Measurements from ENCODE around the gene LRRC55.

Gene LRRC55

GRCh38 chr11:57155400-57155799 lies 26.4 kb upstream of the LRRC55 start:
- Histone ChIP-seq H3K36me3 (ENCODE audit: control insufficient read depth in 2 of 2, insufficient read depth in 1 of 2, low read length in 2 of 2) (no peaks in the 10 kb centered on the region), H3K4me1 (ENCODE audit: control insufficient read depth, insufficient read depth, low read length) (no peaks in the 10 kb centered on the region), H3K9me3 (ENCODE audit: control insufficient read depth, insufficient read depth, low read depth, low read length) (no peaks in the 10 kb centered on the region), H3K4me3 (ENCODE audit: low read depth, low read length) (no peak overlapping the region), H3K27ac (ENCODE audit: extremely low read depth, low read depth, low read length) (no peak overlapping the region)
- ChIA-PET POLR2A (no interaction called here), CTCF (interaction anchor here (0.5 to 1.2 kb wide), 2 partner anchors 12 to 94 kb away, joined by 3 read pairs; no protein-coding TSS in a partner anchor)
- TF ChIP-seq ZNF510 (tag by site-specific recombination; IDR thresholded peaks at IDR 0.05; ENCODE audit: insufficient replicate concordance) (no peak), PBX3 (CRISPR knock-in tag; IDR thresholded peaks at IDR 0.05) (no peak), OVOL3 (tag by site-specific recombination; IDR thresholded peaks at IDR 0.05) (no peak), ZNF155 (tag by site-specific recombination; IDR thresholded peaks at IDR 0.05) (no peak), PRDM6 (tag by site-specific recombination; IDR thresholded peaks at IDR 0.05) (no peak), ZNF16 (tag by site-specific recombination; IDR thresholded peaks at IDR 0.05; ENCODE audit: low read depth) (no peak), ZBTB1 (tag by site-specific recombination; IDR thresholded peaks at IDR 0.05) (no peak), ZNF837 (tag by site-specific recombination; IDR thresholded peaks at IDR 0.05) (no peak), ZBTB21 (tag by site-specific recombination; IDR thresholded peaks at IDR 0.05) (no peak), HOXD13 (CRISPR knock-in tag; IDR thresholded peaks at IDR 0.05; ENCODE audit: borderline replicate concordance) (no peak), ZNF692 (tag by site-specific recombination; IDR thresholded peaks at IDR 0.05) (no peak), ZBTB10 (tag by site-specific recombination; IDR thresholded peaks at IDR 0.05) (no peak), ZNF670 (tag by site-specific recombination; IDR thresholded peaks at IDR 0.05; ENCODE audit: low read depth) (no peak), ZNF366 (tag by site-specific recombination; conservative IDR thresholded peaks at IDR 0.05) (no peak), ZNF174 (tag by site-specific recombination; IDR thresholded peaks at IDR 0.05) (no peak)
- TF ChIP-seq, protein P1, sequence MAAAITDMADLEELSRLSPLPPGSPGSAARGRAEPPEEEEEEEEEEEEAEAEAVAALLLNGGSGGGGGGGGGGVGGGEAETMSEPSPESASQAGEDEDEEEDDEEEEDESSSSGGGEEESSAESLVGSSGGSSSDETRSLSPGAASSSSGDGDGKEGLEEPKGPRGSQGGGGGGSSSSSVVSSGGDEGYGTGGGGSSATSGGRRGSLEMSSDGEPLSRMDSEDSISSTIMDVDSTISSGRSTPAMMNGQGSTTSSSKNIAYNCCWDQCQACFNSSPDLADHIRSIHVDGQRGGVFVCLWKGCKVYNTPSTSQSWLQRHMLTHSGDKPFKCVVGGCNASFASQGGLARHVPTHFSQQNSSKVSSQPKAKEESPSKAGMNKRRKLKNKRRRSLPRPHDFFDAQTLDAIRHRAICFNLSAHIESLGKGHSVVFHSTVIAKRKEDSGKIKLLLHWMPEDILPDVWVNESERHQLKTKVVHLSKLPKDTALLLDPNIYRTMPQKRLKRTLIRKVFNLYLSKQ (tag by site-specific recombination; IDR thresholded peaks at IDR 0.05; ENCODE audit: borderline replicate concordance) = no peak
